Body of pancreas (tissue), 4 donors: Measurements from ENCODE around the gene UNC119B. TPM values are rescaled to one million over a fixed set of nuclear protein-coding genes. Genes with fewer than 3 reads are reported as not detected.

ENCODE experiments used
- ATAC-seq: fragments of 150-250 bp; one replicate; pipeline ENCODE4 v1.9.1; 2016
- DNase-seq, 4 donors: peaks; one replicate each; pipeline ENCODE4 v3.0.0-alpha.2; 2019
- H3K27ac ChIP-seq, 4 donors: fragments of 200-600 bp; sonication (generic); 1 replicate in 3 of 4; 2 replicates in 1 of 4; pipeline versions ENCODE4 v1.5.1 to v1.6.1; 2016 to 2019; ENCODE audit warnings: mild to moderate bottlenecking in 1 of 4, mixed read lengths in 1 of 4, moderate library complexity in 1 of 4
- H3K27me3 ChIP-seq, 2 donors: fragments of 200-600 bp; sonication (generic); one replicate each; pipeline ENCODE4 v1.6.0; 2016; ENCODE audit warnings: mild to moderate bottlenecking in 1 of 2
- H3K36me3 ChIP-seq, 2 donors: fragments of 200-600 bp; sonication (generic); replicated peaks in 1 of 2; 2 replicates each; pipeline ENCODE4 v1.5.1; 2016; ENCODE audit warnings: low read depth in 2 of 2; ENCODE audit not compliant: insufficient read depth in 1 of 2
- H3K4me1 ChIP-seq: fragments of 200-600 bp; sonication (generic); one replicate; pipeline ENCODE4 v1.6.0; 2016
- H3K4me3 ChIP-seq, 2 donors: fragments of 200-600 bp; sonication (generic); 1 replicate in 1 of 2; 2 replicates in 1 of 2; pipeline ENCODE4 v1.5.1; 2016 to 2019
- H3K9me3 ChIP-seq, 3 donors: fragments of 200-600 bp; sonication (generic); 1 replicate in 2 of 3; 2 replicates in 1 of 3; pipeline ENCODE4 v1.5.1; 2016
- CTCF ChIP-seq, 7 experiments: fragments of 450-650 bp in 4 of 7; fragments of 200-600 bp in 3 of 7; sonication (generic) in 3 of 7; IDR thresholded peaks; one replicate each; pipeline ENCODE4 v1.5.1; 2016 to 2019; ENCODE audit warnings: antibody characterized with exemption in 7 of 7
- POLR2A ChIP-seq, 3 donors: fragments of 450-650 bp; IDR thresholded peaks; one replicate each; pipeline ENCODE4 v1.6.1; 2016; ENCODE audit warnings: antibody characterized with exemption in 3 of 3, mild to moderate bottlenecking in 2 of 3
- WGBS, 2 donors: methylation state at CpG; one replicate each; pipeline ENCODE4 v1.1.5; 2017; 5-methylcytosine and 5-hydroxymethylcytosine counted together
- intact Hi-C: fragments of 100-400 bp; cut with DNase I; formaldehyde crosslinking; loops from one replicate; pipeline ENCODE4 v1.15.1; 2023
- total RNA-seq, 2 donors: library from RNA; depleted of rRNA; stranded (reverse); fragments of >200 nt; gene quantifications; one replicate each; pipeline ENCODE4 v1.1.0, GENCODE V29; 2016

The UNC119B gene
- total RNA-seq, 2 donors from 2014 or later: 8.6 to 23.6 TPM

- Histone ChIP-seq H3K4me3 (no peak overlapping the region), H3K4me1 (peaks cover 22% of the 10 kb centered on the region), H3K36me3 (peaks cover 0 to 17% of the 10 kb centered on the region in 2 donors), H3K9me3 (no peaks in the 10 kb centered on the region), H3K27ac (peak overlapping the region; percentile 18 to 52 (median 30)), H3K27me3 (no peaks in the 10 kb centered on the region)
- TF ChIP-seq CTCF (IDR thresholded peaks at IDR 0.05) (no peak), POLR2A (IDR thresholded peaks at IDR 0.05) (no peak)
- intact Hi-C loops: loop anchor here (5.0 to 10.0 kb wide), 2 partner anchors 72 to 135 kb away; partner anchors contain the start of gene POP5
- ATAC-seq (no peak), DNase-seq (peak in 1 of 4 donors; percentile 44)
- 41 to 70% methylated on average over 11 of the region's 11 CpGs for WGBS, 2 donors
Measured at GRCh38 chr12:120719496-120720233, 9.4 kb downstream of the UNC119B start.

- peaks cover 0 to 14% of the 10 kb centered on the region in 2 donors for H3K36me3 ChIP-seq
- no peaks in the 10 kb centered on the region for H3K27me3 ChIP-seq
- intact Hi-C loops: loop anchor here (10.0 kb wide), 1 partner anchor 136 kb away; the partner anchor contains the start of gene POP5
- H3K4me1 ChIP-seq: peaks cover 27% of the 10 kb centered on the region
- 46 to 87% methylated on average over 7 of the region's 7 CpGs for WGBS, 2 donors
- no peak for TF ChIP-seq CTCF (IDR thresholded peaks at IDR 0.05)
- TF ChIP-seq POLR2A (IDR thresholded peaks at IDR 0.05): no peak
- peak overlapping the region in 1 of 4 donors; percentile 52 for H3K27ac ChIP-seq
- ATAC-seq (no peak), DNase-seq (no peak)
- H3K4me3 ChIP-seq: no peak overlapping the region
- H3K9me3 ChIP-seq: no peaks in the 10 kb centered on the region
Measured at GRCh38 chr12:120720234-120720986, 10.2 kb downstream of the UNC119B start.

- DNase-seq (no peak), ATAC-seq (no peak)
- peaks cover 30% of the 10 kb centered on the region for H3K4me1 ChIP-seq
- intact Hi-C loops: loop anchor here (10.0 kb wide), 1 partner anchor 136 kb away; the partner anchor contains the start of gene POP5
- H3K27me3 ChIP-seq: no peaks in the 10 kb centered on the region
- H3K4me3 ChIP-seq: no peak overlapping the region
- H3K9me3 ChIP-seq: no peaks in the 10 kb centered on the region
- 92 to 94% methylated on average over 8 to 9 of the region's 10 CpGs for WGBS, 2 donors
- no peak overlapping the region for H3K27ac ChIP-seq
- no peak for TF ChIP-seq POLR2A (IDR thresholded peaks at IDR 0.05)
- TF ChIP-seq CTCF (IDR thresholded peaks at IDR 0.05): no peak
- peaks cover 0 to 12% of the 10 kb centered on the region in 2 donors for H3K36me3 ChIP-seq
Measured at GRCh38 chr12:120720987-120721801, 10.9 kb downstream of the UNC119B start.

- WGBS, 2 donors: 79 to 100% methylated on average over 3 of the region's 3 CpGs
- H3K4me3 ChIP-seq: no peak overlapping the region
- no peak for DNase-seq
- no peak for TF ChIP-seq POLR2A (IDR thresholded peaks at IDR 0.05)
- no peak for TF ChIP-seq CTCF (IDR thresholded peaks at IDR 0.05)
- intact Hi-C loops: loop anchor here (10.0 kb wide), 1 partner anchor 137 kb away; the partner anchor contains the start of gene POP5
- H3K27ac ChIP-seq: no peak overlapping the region
- H3K9me3 ChIP-seq: no peaks in the 10 kb centered on the region
- peaks cover 0 to 7% of the 10 kb centered on the region in 2 donors for H3K36me3 ChIP-seq
- H3K4me1 ChIP-seq: peaks cover 37% of the 10 kb centered on the region
- no peaks in the 10 kb centered on the region for H3K27me3 ChIP-seq
- no peak for ATAC-seq
Measured at GRCh38 chr12:120721866-120722265, 11.6 kb downstream of the UNC119B start.
